CD14-positive monocyte (primary cell): ENCODE data around the gene CTDSPL. TPM values are rescaled to one million over a fixed set of nuclear protein-coding genes. Genes with fewer than 3 reads are reported as not detected.

Experiments
- DNase-seq, 3 donors: peaks; one replicate each; pipeline ENCODE4 v3.0.0-alpha.2; 2011 to 2022
- H2AFZ ChIP-seq: 2 replicates; pipeline ENCODE4 v1.6.0; 2012; ENCODE audit warnings: mild to moderate bottlenecking, low read depth, low read length, inconsistent platforms; ENCODE audit not compliant: insufficient read depth, poor library complexity, severe bottlenecking
- H3K27ac ChIP-seq, 2 donors: 1 replicate in 1 of 2; 2 replicates in 1 of 2; pipeline ENCODE4 v1.5.1; 2012 to 2013; ENCODE audit warnings: low read length in 2 of 2, control low read depth in 1 of 2, inconsistent platforms in 1 of 2, low read depth in 1 of 2, mild to moderate bottlenecking in 1 of 2
- H3K27me3 ChIP-seq, 2 donors: one replicate each; pipeline versions ENCODE4 v1.6.0 to v1.6.1; 2011 to 2013; ENCODE audit warnings: low read length in 2 of 2; ENCODE audit not compliant: control insufficient read depth in 2 of 2, insufficient read depth in 2 of 2
- H3K36me3 ChIP-seq, 2 donors: replicated peaks in 1 of 2; 1 replicate in 1 of 2; 2 replicates in 1 of 2; pipeline versions ENCODE4 v1.5.1 to v1.6.1; 2012 to 2013; ENCODE audit warnings: low read length in 2 of 2, control low read depth in 1 of 2, inconsistent platforms in 1 of 2, mild to moderate bottlenecking in 1 of 2; ENCODE audit not compliant: insufficient read depth in 2 of 2, control insufficient read depth in 1 of 2
- H3K4me1 ChIP-seq, 2 donors: 1 replicate in 1 of 2; 2 replicates in 1 of 2; pipeline versions ENCODE4 v1.5.1 to v1.6.1; 2012 to 2013; ENCODE audit warnings: low read length in 2 of 2, control low read depth in 1 of 2, inconsistent platforms in 1 of 2, mild to moderate bottlenecking in 1 of 2, moderate library complexity in 1 of 2; ENCODE audit not compliant: insufficient read depth in 2 of 2, control insufficient read depth in 1 of 2
- H3K4me2 ChIP-seq: replicated peaks from 2 replicates; pipeline ENCODE3; 2012; ENCODE audit warnings: low read length, moderate library complexity, mild to moderate bottlenecking; ENCODE audit not compliant: poor library complexity, severe bottlenecking; ENCODE audit errors: extremely low read depth
- H3K4me3 ChIP-seq, 3 experiments: fragments of 200-600 bp in 1 of 3; sonication (generic) in 1 of 3; replicated peaks in 1 of 3; 1 replicate in 2 of 3; 2 replicates in 1 of 3; pipeline ENCODE4 v1.5.1; 2011 to 2013; ENCODE audit warnings: low read length in 3 of 3, mild to moderate bottlenecking in 3 of 3, control low read depth in 2 of 3, low read depth in 2 of 3, inconsistent platforms in 1 of 3, moderate library complexity in 1 of 3
- H3K79me2 ChIP-seq: 2 replicates; pipeline ENCODE4 v1.6.0; 2012; ENCODE audit warnings: mild to moderate bottlenecking, control low read depth, inconsistent platforms, low read length, moderate library complexity; ENCODE audit not compliant: insufficient read depth
- H3K9ac ChIP-seq: 2 replicates; pipeline ENCODE4 v1.6.0; 2017; ENCODE audit warnings: low read length, mild to moderate bottlenecking; ENCODE audit not compliant: insufficient read depth, poor library complexity, severe bottlenecking
- H3K9me3 ChIP-seq, 2 donors: replicated peaks in 1 of 2; 1 replicate in 1 of 2; 2 replicates in 1 of 2; pipeline versions ENCODE4 v1.5.1 to v1.6.1; 2012 to 2013; ENCODE audit warnings: low read length in 2 of 2, control low read depth in 1 of 2; ENCODE audit not compliant: control insufficient read depth in 1 of 2, insufficient read depth in 1 of 2
- H4K20me1 ChIP-seq: 2 replicates; pipeline ENCODE4 v1.6.0; 2012; ENCODE audit warnings: mild to moderate bottlenecking, low read length, control low read depth, moderate library complexity; ENCODE audit not compliant: insufficient read depth
- H3K27ac Mint-ChIP-seq, 7 donors: one replicate each; pipeline ENCODE4 v1.8.0; 2020; ENCODE audit warnings: mild to moderate bottlenecking in 7 of 7, mixed read lengths in 7 of 7, moderate library complexity in 6 of 7, inconsistent platforms in 2 of 7
- H3K27me3 Mint-ChIP-seq, 3 donors: one replicate each; pipeline ENCODE4 v1.8.0; 2021 to 2022; ENCODE audit warnings: low read depth in 3 of 3, mild to moderate bottlenecking in 3 of 3, mixed read lengths in 3 of 3, moderate library complexity in 3 of 3, inconsistent platforms in 1 of 3
- H3K36me3 Mint-ChIP-seq, 2 donors: one replicate each; pipeline ENCODE4 v1.8.0; 2020; ENCODE audit warnings: mixed read lengths in 2 of 2, inconsistent platforms in 1 of 2, mild to moderate bottlenecking in 1 of 2
- H3K4me1 Mint-ChIP-seq: one replicate; pipeline ENCODE4 v1.8.0; 2020; ENCODE audit warnings: mild to moderate bottlenecking, mixed read lengths
- H3K4me3 Mint-ChIP-seq, 2 donors: one replicate each; pipeline ENCODE4 v1.8.0; 2020; ENCODE audit warnings: mild to moderate bottlenecking in 2 of 2, mixed read lengths in 2 of 2, moderate library complexity in 1 of 2
- H3K9me3 Mint-ChIP-seq, 7 donors: one replicate each; pipeline ENCODE4 v1.8.0; 2020 to 2022; ENCODE audit warnings: mixed read lengths in 7 of 7, mild to moderate bottlenecking in 6 of 7, moderate library complexity in 6 of 7, inconsistent platforms in 2 of 7
- WGBS: methylation state at CpG from one replicate; pipeline ENCODE4 v1.1.5; 2013; ENCODE audit warnings: missing lambda C conversion rate; ENCODE audit not compliant: insufficient coverage; 5-methylcytosine and 5-hydroxymethylcytosine counted together
- intact Hi-C, 2 donors: fragments of 100-400 bp; cut with micrococcal nuclease; formaldehyde crosslinking; loops; one replicate each; pipeline versions ENCODE4 v1.15.0 to v1.15.1; 2023
- polyA plus RNA-seq, 3 donors: library from polyadenylated mRNA; depleted of rRNA in 1 of 3; unstranded in 2 of 3; stranded (reverse) in 1 of 3; fragments of 300-500 nt in 2 of 3; fragments of >200 nt in 1 of 3; fragmentation: Illumina TruSeq in 2 of 3; gene quantifications; 1 replicate in 2 of 3; 2 replicates in 1 of 3; pipeline ENCODE4 v1.2.3, GENCODE V29; 2012 to 2021
- TF ChIP-seq, protein P1 (sequence below): fragments of 200-600 bp; IDR thresholded peaks from one replicate; pipeline ENCODE4 v1.8.0; 2022; ENCODE audit warnings: antibody characterized with exemption, mild to moderate bottlenecking

The CTDSPL gene
- polyA plus RNA-seq, 3 donors, result 0.15 to 0.69 (median 0.33) TPM

- Histone ChIP-seq H2AFZ (no peak overlapping the region), H3K4me1 (peaks cover 10 to 12% of the 10 kb centered on the region in 2 donors), H3K79me2 (no peaks in the 10 kb centered on the region), H3K27ac (no peak overlapping the region), H3K4me2 (no peak overlapping the region), H3K9ac (no peak overlapping the region), H3K9me3 (no peaks in the 10 kb centered on the region), H3K36me3 (no peaks in the 10 kb centered on the region), H4K20me1 (no peaks in the 10 kb centered on the region), H3K27me3 (no peaks in the 10 kb centered on the region), H3K4me3 (no peak overlapping the region)
- Mint-ChIP-seq H3K27ac (peak overlapping the region in 2 of 7 donors; percentile 34 to 62), H3K36me3 (peaks cover 0 to 3% of the 10 kb centered on the region in 2 donors), H3K4me1 (peaks cover 11% of the 10 kb centered on the region), H3K9me3 (no peaks in the 10 kb centered on the region), H3K4me3 (no peak overlapping the region), H3K27me3 (peaks cover 0 to under 1% (median 0%) of the 10 kb centered on the region in 3 donors)
- 98% methylated on average over 7 of the region's 12 CpGs for WGBS
- intact Hi-C loops, result loop anchor here (2.0 to 10.0 kb wide), 3 partner anchors 29 to 141 kb away; no protein-coding TSS in a partner anchor
- DNase-seq, result peak in 1 of 3 donors; percentile 2
- TF ChIP-seq, protein P1, sequence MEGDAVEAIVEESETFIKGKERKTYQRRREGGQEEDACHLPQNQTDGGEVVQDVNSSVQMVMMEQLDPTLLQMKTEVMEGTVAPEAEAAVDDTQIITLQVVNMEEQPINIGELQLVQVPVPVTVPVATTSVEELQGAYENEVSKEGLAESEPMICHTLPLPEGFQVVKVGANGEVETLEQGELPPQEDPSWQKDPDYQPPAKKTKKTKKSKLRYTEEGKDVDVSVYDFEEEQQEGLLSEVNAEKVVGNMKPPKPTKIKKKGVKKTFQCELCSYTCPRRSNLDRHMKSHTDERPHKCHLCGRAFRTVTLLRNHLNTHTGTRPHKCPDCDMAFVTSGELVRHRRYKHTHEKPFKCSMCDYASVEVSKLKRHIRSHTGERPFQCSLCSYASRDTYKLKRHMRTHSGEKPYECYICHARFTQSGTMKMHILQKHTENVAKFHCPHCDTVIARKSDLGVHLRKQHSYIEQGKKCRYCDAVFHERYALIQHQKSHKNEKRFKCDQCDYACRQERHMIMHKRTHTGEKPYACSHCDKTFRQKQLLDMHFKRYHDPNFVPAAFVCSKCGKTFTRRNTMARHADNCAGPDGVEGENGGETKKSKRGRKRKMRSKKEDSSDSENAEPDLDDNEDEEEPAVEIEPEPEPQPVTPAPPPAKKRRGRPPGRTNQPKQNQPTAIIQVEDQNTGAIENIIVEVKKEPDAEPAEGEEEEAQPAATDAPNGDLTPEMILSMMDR, result no peak
Observed at GRCh38 chr3:37973246-37974054, 111.8 kb downstream of the CTDSPL start.

DNA sequence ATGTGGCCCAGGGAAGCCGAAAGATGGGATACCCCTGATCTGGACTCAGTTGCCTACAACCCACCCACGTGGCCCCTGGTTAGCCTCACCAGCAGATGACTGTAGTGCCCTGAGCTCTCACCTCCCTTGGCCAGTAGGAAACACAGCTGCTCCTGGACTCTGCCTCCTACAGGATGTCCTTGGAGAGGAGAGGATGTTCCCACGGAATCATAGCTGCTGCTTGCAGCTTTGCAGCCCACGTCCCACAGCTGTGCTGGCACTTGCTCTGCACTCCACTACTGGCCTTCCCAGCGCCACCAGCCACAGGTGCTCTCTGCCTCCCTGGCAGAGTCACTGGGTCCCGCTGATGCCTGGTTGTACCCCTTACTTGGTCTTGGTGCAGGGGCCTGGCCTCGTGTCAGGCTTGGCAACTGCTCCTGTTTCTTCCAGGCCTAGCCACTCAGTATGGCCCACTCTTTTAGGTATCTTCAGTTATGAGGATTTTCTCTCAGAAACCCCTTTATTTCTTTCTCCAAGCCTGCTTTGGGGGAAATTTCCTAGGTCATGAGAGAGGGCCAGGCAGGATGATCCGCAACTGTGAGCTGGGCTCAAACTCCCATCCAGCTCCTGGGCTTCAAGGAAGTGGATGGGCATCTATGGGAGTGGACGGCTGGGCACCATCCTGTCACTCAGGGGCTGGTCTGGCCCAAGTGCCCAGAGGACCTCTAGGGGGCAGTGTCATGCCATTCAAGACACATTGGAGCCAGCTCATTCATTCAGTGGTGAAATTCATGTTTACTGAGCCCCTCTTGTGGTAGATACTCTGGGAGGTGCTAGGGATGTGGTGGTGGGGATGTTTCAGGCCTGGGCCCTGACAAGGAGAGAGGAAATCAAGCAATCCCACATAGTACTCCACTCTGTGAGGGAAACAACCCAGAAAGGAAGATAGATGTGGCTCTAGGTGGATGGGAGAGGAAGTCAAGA, 112.7 kb downstream of the CTDSPL start:
- Mint-ChIP-seq H3K4me3 (no peak overlapping the region), H3K9me3 (no peaks in the 10 kb centered on the region), H3K36me3 (no peaks in the 10 kb centered on the region), H3K4me1 (peaks cover 17% of the 10 kb centered on the region), H3K27me3 (no peaks in the 10 kb centered on the region), H3K27ac (peak overlapping the region in 6 of 7 donors; percentile 10 to 86 (median 32))
- H2AFZ ChIP-seq, result no peak overlapping the region
- no peak overlapping the region for H3K9ac ChIP-seq
- peaks cover 17 to 21% of the 10 kb centered on the region in 2 donors for H3K4me1 ChIP-seq
- no peak overlapping the region for H3K4me2 ChIP-seq
- DNase-seq, result peak; percentile 72 to 86 (median 81)
- H3K27me3 ChIP-seq, result no peaks in the 10 kb centered on the region
- H3K36me3 ChIP-seq, result no peaks in the 10 kb centered on the region
- H4K20me1 ChIP-seq, result no peaks in the 10 kb centered on the region
- WGBS, result 76% methylated on average over 9 of the region's 9 CpGs
- H3K9me3 ChIP-seq, result no peaks in the 10 kb centered on the region
- H3K4me3 ChIP-seq, result no peak overlapping the region
- TF ChIP-seq, protein P1, result peak; percentile 87
- no peaks in the 10 kb centered on the region for H3K79me2 ChIP-seq
- H3K27ac ChIP-seq, result no peak overlapping the region
- intact Hi-C loops, result loop anchor here (2.0 to 10.0 kb wide), 3 partner anchors 28 to 140 kb away; no protein-coding TSS in a partner anchor
